Stomach (tissue), 9 donors: ENCODE data around the gene EIPR1. TPM values are rescaled to one million over a fixed set of nuclear protein-coding genes. Genes with fewer than 3 reads are reported as not detected.

Source experiments
- DNase-seq, 2 donors: peaks; one replicate each; pipeline versions ENCODE4 v3.0.0 to v3.0.0-alpha.2; 2013 to 2019
- H3K27ac ChIP-seq, 5 donors: fragments of 200-600 bp in 4 of 5; sonication (generic) in 4 of 5; one replicate each; pipeline ENCODE4 v1.5.1; 2013 to 2019; ENCODE audit warnings: mild to moderate bottlenecking in 1 of 5, moderate library complexity in 1 of 5
- H3K27me3 ChIP-seq, 3 donors: fragments of 200-600 bp; sonication (generic); one replicate each; pipeline ENCODE4 v1.5.1; 2017 to 2019; ENCODE audit warnings: mixed run types in 1 of 3
- H3K36me3 ChIP-seq, 4 donors: fragments of 200-600 bp; sonication (generic); 1 replicate in 3 of 4; 2 replicates in 1 of 4; pipeline ENCODE4 v1.5.1; 2016 to 2019
- H3K4me1 ChIP-seq, 4 donors: fragments of 200-600 bp; sonication (generic); one replicate each; pipeline ENCODE4 v1.5.1; 2016 to 2019
- H3K4me3 ChIP-seq, 4 donors: fragments of 200-600 bp; sonication (generic) in 3 of 4; one replicate each; pipeline ENCODE4 v1.5.1; 2016 to 2019; ENCODE audit warnings: mild to moderate bottlenecking in 1 of 4
- H3K9me3 ChIP-seq, 4 donors: fragments of 200-600 bp; sonication (generic); one replicate each; pipeline ENCODE4 v1.5.1; 2016 to 2019
- CTCF ChIP-seq, 7 experiments: fragments of 450-650 bp in 4 of 7; fragments of 200-600 bp in 3 of 7; sonication (generic) in 3 of 7; IDR thresholded peaks; one replicate each; pipeline ENCODE4 v1.5.1; 2016 to 2019; ENCODE audit warnings: antibody characterized with exemption in 7 of 7, control low read depth in 2 of 7, mild to moderate bottlenecking in 1 of 7
- EP300 ChIP-seq: sonication (generic); formaldehyde crosslinking; IDR thresholded peaks from one replicate; pipeline ENCODE4 v1.6.1; 2017; ENCODE audit warnings: antibody characterized with exemption
- POLR2A ChIP-seq, 4 donors: fragments of 450-650 bp; IDR thresholded peaks; one replicate each; pipeline ENCODE4 v1.6.1; 2016; ENCODE audit warnings: antibody characterized with exemption in 4 of 4, control low read depth in 2 of 4, mild to moderate bottlenecking in 1 of 4, moderate library complexity in 1 of 4
- POLR2AphosphoS5 ChIP-seq, 3 donors: sonication (generic); formaldehyde crosslinking; IDR thresholded peaks; one replicate each; pipeline ENCODE4 v1.6.1; 2016; ENCODE audit warnings: antibody characterized with exemption in 3 of 3
- WGBS, 5 donors: extraction: QIAGEN DNeasy Blood & Tissue Kit in 3 of 5; methylation state at CpG; one replicate each; pipeline versions ENCODE4 v1.1.5 to v1.1.7; 2013 to 2018; 5-methylcytosine and 5-hydroxymethylcytosine counted together
- intact Hi-C: fragments of 100-400 bp; cut with DNase I; formaldehyde crosslinking; loops from one replicate; pipeline ENCODE4 v1.15.1; 2023; ENCODE audit warnings: low total_unique reads
- polyA plus RNA-seq, 3 donors: library from polyadenylated mRNA; stranded (reverse); fragments of 200-250 nt; gene quantifications; one replicate each; pipeline ENCODE4 v1.2.3, GENCODE V29; 2013
- total RNA-seq, 5 donors: library from RNA; depleted of rRNA; stranded (reverse); fragments of >200 nt; gene quantifications; one replicate each; pipeline versions ENCODE4 v1.1.0 to v1.2.3, GENCODE V29; 2014 to 2016
- donor health status: healthy with polysubstance abuse.
- donor health status: Bipolar disorder and iron deficiency.
- donor health status: healthy.

Gene EIPR1
- total and polyA plus RNA-seq, 8 donors = 1.2 to 39.4 (median 12.7) TPM

- intact Hi-C loops = no loop called here
- no peaks in the 10 kb centered on the region for H3K27me3 ChIP-seq
- no peak for DNase-seq
- H3K9me3 ChIP-seq = no peaks in the 10 kb centered on the region
- H3K4me3 ChIP-seq = no peak overlapping the region
- TF ChIP-seq POLR2A (IDR thresholded peaks at IDR 0.05) (no peak), POLR2AphosphoS5 (IDR thresholded peaks at IDR 0.05) (no peak), CTCF (IDR thresholded peaks at IDR 0.05) (no peak), EP300 (no peak)
- H3K36me3 ChIP-seq = peaks cover 0 to 41% (median 25%) of the 10 kb centered on the region in 4 donors
- no peak overlapping the region for H3K27ac ChIP-seq
- no peaks in the 10 kb centered on the region for H3K4me1 ChIP-seq
- WGBS, 5 donors = 88 to 95% (median 90%) methylated on average over 19 of the region's 19 CpGs
These were observed 54.1 kb downstream of the EIPR1 start for GRCh38 chr2:3323360-3324035.

- 94 to 97% (median 95%) methylated on average over 18 of the region's 18 CpGs for WGBS, 5 donors
- Histone ChIP-seq H3K27me3 (no peaks in the 10 kb centered on the region), H3K4me1 (no peaks in the 10 kb centered on the region), H3K4me3 (no peak overlapping the region), H3K36me3 (peaks cover 0 to 48% (median 36%) of the 10 kb centered on the region in 4 donors), H3K9me3 (no peaks in the 10 kb centered on the region), H3K27ac (no peak overlapping the region)
- intact Hi-C loops = no loop called here
- DNase-seq = no peak
- no peak for TF ChIP-seq EP300
- no peak for TF ChIP-seq POLR2AphosphoS5 (IDR thresholded peaks at IDR 0.05)
- no peak for TF ChIP-seq CTCF (IDR thresholded peaks at IDR 0.05)
- TF ChIP-seq POLR2A (IDR thresholded peaks at IDR 0.05) = no peak
These were observed 55.2 kb downstream of the EIPR1 start for GRCh38 chr2:3322311-3322970.

- no peak for TF ChIP-seq POLR2AphosphoS5 (IDR thresholded peaks at IDR 0.05)
- TF ChIP-seq EP300 = no peak
- no peak for TF ChIP-seq CTCF (IDR thresholded peaks at IDR 0.05)
- TF ChIP-seq POLR2A (IDR thresholded peaks at IDR 0.05) = no peak
- Histone ChIP-seq H3K9me3 (no peaks in the 10 kb centered on the region), H3K4me3 (no peak overlapping the region), H3K4me1 (no peaks in the 10 kb centered on the region), H3K27ac (no peak overlapping the region), H3K36me3 (peaks cover 0 to 48% (median 36%) of the 10 kb centered on the region in 4 donors), H3K27me3 (no peaks in the 10 kb centered on the region)
- 93 to 97% (median 96%) methylated on average over 15 to 17 of the region's 17 CpGs for WGBS, 5 donors
- intact Hi-C loops = no loop called here
- DNase-seq = no peak
These were observed 55.8 kb downstream of the EIPR1 start for GRCh38 chr2:3321825-3322224.

GRCh38 chr2:3320910-3321605 is 56.6 kb downstream of the EIPR1 start:
- intact Hi-C loops = no loop called here
- H3K27ac ChIP-seq = no peak overlapping the region
- no peak overlapping the region for H3K4me3 ChIP-seq
- no peaks in the 10 kb centered on the region for H3K9me3 ChIP-seq
- no peaks in the 10 kb centered on the region for H3K4me1 ChIP-seq
- TF ChIP-seq POLR2A (IDR thresholded peaks at IDR 0.05) = no peak
- TF ChIP-seq CTCF (IDR thresholded peaks at IDR 0.05) = no peak
- no peak for TF ChIP-seq POLR2AphosphoS5 (IDR thresholded peaks at IDR 0.05)
- no peak for TF ChIP-seq EP300
- DNase-seq = no peak
- WGBS, 5 donors = 76 to 83% (median 80%) methylated on average over 16 of the region's 16 CpGs
- peaks cover 0 to 48% (median 34%) of the 10 kb centered on the region in 4 donors for H3K36me3 ChIP-seq
- no peaks in the 10 kb centered on the region for H3K27me3 ChIP-seq
